GM12878 (cell line): Measurements from ENCODE around the gene TOMM34. TPM values are rescaled to one million over a fixed set of nuclear protein-coding genes. Genes with fewer than 3 reads are reported as not detected.

Experiments
- ATAC-seq: fragments of 200-7000 bp; cut with Tn5 transposase; 3 replicates; pipeline ENCODE4 v1.9.1; 2020; ENCODE audit warnings: mild to moderate bottlenecking, moderate library complexity
- BruUV-seq: library from RNA; stranded (reverse); fragments of 400-500 nt; replicated peaks from 2 replicates; lab custom pipeline; 2021; lab: Mats Ljungman, UMichigan
- CTCF ChIA-PET: fragments of 300-600 bp; sonication (Branson Sonifier 250); formaldehyde crosslinking; extraction: SDS; loops from one replicate; lab custom pipeline; 2021; ENCODE audit warnings: inconsistent platforms; lab: Yijun Ruan, JAX
- POLR2A ChIA-PET: fragments of 350-600 bp; formaldehyde crosslinking; extraction: SDS; loops from one replicate; lab custom pipeline; 2021; ENCODE audit warnings: inconsistent platforms; lab: Charles Lee
- RAD21 ChIA-PET: fragments of 300-600 bp; sonication (Branson Sonifier 250); formaldehyde crosslinking; loops from one replicate; lab custom pipeline; 2023; ENCODE audit warnings: antibody characterized with exemption; ENCODE audit not compliant: unreplicated experiment; lab: Charles Lee
- SMC1A ChIA-PET: fragments of 300-600 bp; sonication (Branson Sonifier 250); formaldehyde crosslinking; loops from one replicate; lab custom pipeline; 2023; ENCODE audit not compliant: unreplicated experiment, uncharacterized antibody; lab: Charles Lee
- DNase-seq: peaks from one replicate; pipeline ENCODE4 v3.0.0-alpha.2; 2011; ENCODE audit warnings: low read depth, low spot score
- FAIRE-seq: peaks from 3 replicates; lab custom pipeline; 2011; peaks lifted over from hg19 to GRCh38; lab: Jason Lieb, UNC
- H2AFZ ChIP-seq: 2 replicates; pipeline ENCODE4 v1.6.0; 2011; ENCODE audit warnings: low read depth, low read length, control low read depth; ENCODE audit not compliant: control insufficient read depth
- H3K27ac ChIP-seq: 2 replicates; pipeline ENCODE4 v1.5.1; 2011; ENCODE audit warnings: control low read depth; ENCODE audit not compliant: control insufficient read depth, insufficient read depth
- H3K27me3 ChIP-seq, 2 experiments: replicated peaks in 1 of 2; 2 replicates each; pipeline versions ENCODE4 v1.6.0 to v1.6.1; 2011; ENCODE audit warnings: low read length in 1 of 2; ENCODE audit not compliant: control insufficient read depth in 2 of 2, insufficient read depth in 2 of 2
- H3K36me3 ChIP-seq, 2 experiments: 2 replicates each; pipeline ENCODE4 v1.5.1; 2011; ENCODE audit warnings: low read length in 1 of 2; ENCODE audit not compliant: control insufficient read depth in 2 of 2, insufficient read depth in 2 of 2
- H3K4me1 ChIP-seq: 2 replicates; pipeline ENCODE4 v1.6.1; 2011; ENCODE audit warnings: mild to moderate bottlenecking, low read length, moderate library complexity, mixed read lengths; ENCODE audit not compliant: control insufficient read depth, insufficient read depth
- H3K4me2 ChIP-seq: 2 replicates; pipeline ENCODE4 v1.6.0; 2011; ENCODE audit warnings: control low read depth; ENCODE audit not compliant: control insufficient read depth, insufficient read depth
- H3K4me3 ChIP-seq: fragments of 200-600 bp; sonication (generic); 2 replicates; pipeline ENCODE4 v1.5.1; 2016
- H3K79me2 ChIP-seq: 2 replicates; pipeline ENCODE4 v1.6.0; 2011; ENCODE audit warnings: low read length; ENCODE audit not compliant: control insufficient read depth, insufficient read depth
- H3K9ac ChIP-seq: 2 replicates; pipeline ENCODE4 v1.8.0; 2011; ENCODE audit warnings: low read length, control low read depth, mixed read lengths; ENCODE audit not compliant: control insufficient read depth, insufficient read depth
- H3K9me3 ChIP-seq: replicated peaks from 3 replicates; pipeline ENCODE4 v1.5.1; 2011; ENCODE audit warnings: mild to moderate bottlenecking, low read length; ENCODE audit not compliant: control insufficient read depth, insufficient read depth
- H4K20me1 ChIP-seq: 2 replicates; pipeline ENCODE4 v1.6.0; 2011; ENCODE audit not compliant: control insufficient read depth, insufficient read depth
- ASH2L ChIP-seq: fragments of 300-600, 200-600 bp; sonication (generic); IDR thresholded peaks from 2 replicates; pipeline ENCODE4 v1.6.1; 2017; ENCODE audit warnings: low read depth, mild to moderate bottlenecking, borderline replicate concordance
- ATF2 ChIP-seq: IDR thresholded peaks from 2 replicates; pipeline ENCODE4 v1.6.1; 2012; ENCODE audit warnings: low read length, inconsistent platforms
- ATF7 ChIP-seq: fragments of 450-650 bp; IDR thresholded peaks from 2 replicates; pipeline ENCODE4 v1.6.1; 2016; ENCODE audit warnings: low read depth, mild to moderate bottlenecking
- BHLHE40 ChIP-seq, 2 experiments: fragments of 450-650 bp in 1 of 2; IDR thresholded peaks; 2 replicates each; pipeline ENCODE4 v1.6.1; 2011 to 2017; ENCODE audit warnings: low read depth in 2 of 2, borderline replicate concordance in 1 of 2, improper control_type of control experiment in 1 of 2, low read length in 1 of 2, mild to moderate bottlenecking in 1 of 2
- CHD2 ChIP-seq: IDR thresholded peaks from 2 replicates; pipeline ENCODE4 v1.6.1; 2011; ENCODE audit warnings: low read depth, low read length, improper control_type of control experiment, borderline replicate concordance
- EP300 ChIP-seq, 2 experiments: fragments of 150-350 bp in 1 of 2; IDR thresholded peaks; 2 replicates each; pipeline ENCODE4 v1.6.1; 2011 to 2012; ENCODE audit warnings: low read depth in 2 of 2, low read length in 2 of 2, borderline replicate concordance in 1 of 2, improper control_type of control experiment in 1 of 2, inconsistent platforms in 1 of 2; ENCODE audit not compliant: control insufficient read depth in 1 of 2
- FOXM1 ChIP-seq: IDR thresholded peaks from 2 replicates; pipeline ENCODE4 v1.6.1; 2012; ENCODE audit warnings: low read depth, mild to moderate bottlenecking, inconsistent platforms, low read length, moderate library complexity
- IKZF2 ChIP-seq, 2 experiments: fragments of 450-650 bp; IDR thresholded peaks; 2 replicates each; pipeline ENCODE4 v1.6.1; 2017; ENCODE audit warnings: mild to moderate bottlenecking in 2 of 2, moderate library complexity in 2 of 2
- IRF4 ChIP-seq: IDR thresholded peaks from 2 replicates; pipeline ENCODE4 v1.6.1; 2011; ENCODE audit warnings: low read depth, low read length
- JUNB ChIP-seq: IDR thresholded peaks from 2 replicates; pipeline ENCODE4 v1.6.1; 2016; ENCODE audit warnings: antibody characterized with exemption, mild to moderate bottlenecking
- LARP7 ChIP-seq: fragments of 450-650 bp; IDR thresholded peaks from 2 replicates; pipeline ENCODE4 v1.6.1; 2017; ENCODE audit warnings: mild to moderate bottlenecking
- NFIC ChIP-seq: IDR thresholded peaks from 2 replicates; pipeline ENCODE4 v1.6.1; 2012; ENCODE audit warnings: low read depth, mild to moderate bottlenecking, inconsistent platforms, low read length, moderate library complexity
- SPI1 ChIP-seq: IDR thresholded peaks from 2 replicates; pipeline ENCODE4 v1.6.1; 2011; ENCODE audit warnings: low read depth, mild to moderate bottlenecking, low read length, moderate library complexity, borderline replicate concordance; ENCODE audit not compliant: insufficient read depth
- SRF ChIP-seq, 2 experiments: IDR thresholded peaks; 2 replicates each; pipeline ENCODE4 v1.6.1; 2011; ENCODE audit warnings: low read depth in 2 of 2, low read length in 2 of 2, mild to moderate bottlenecking in 1 of 2, moderate library complexity in 1 of 2
- TBL1XR1 ChIP-seq: IDR thresholded peaks from 2 replicates; pipeline ENCODE4 v1.6.1; 2012; ENCODE audit warnings: low read depth, low read length, improper control_type of control experiment
- TCF12 ChIP-seq: IDR thresholded peaks from 2 replicates; pipeline ENCODE4 v1.6.1; 2011; ENCODE audit warnings: low read depth, mild to moderate bottlenecking, low read length
- TCF7 ChIP-seq: IDR thresholded peaks from 2 replicates; pipeline ENCODE4 v1.6.1; 2014; ENCODE audit warnings: antibody characterized with exemption, borderline replicate concordance
- WRNIP1 ChIP-seq: IDR thresholded peaks from 2 replicates; pipeline ENCODE4 v1.6.1; 2011; ENCODE audit warnings: low read depth, low read length, improper control_type of control experiment, borderline replicate concordance
- WGBS: methylation state at CpG from one replicate; pipeline ENCODE4 v1.1.6; 2016; ENCODE audit warnings: low lambda C conversion rate; ENCODE audit not compliant: insufficient replicate concordance, insufficient coverage; ENCODE audit errors: missing lambda C conversion rate; 5-methylcytosine and 5-hydroxymethylcytosine counted together
- in situ Hi-C: fragments of 300-500 bp; cut with MboI; formaldehyde crosslinking; loops from 9 replicates; pipeline ENCODE4 v1.14.3; 2018; ENCODE audit warnings: mixed read lengths
- intact Hi-C: fragments of 100-400 bp; cut with micrococcal nuclease; formaldehyde crosslinking; loops from one replicate; pipeline ENCODE4 v1.14.2; 2022; ENCODE audit not compliant: unreplicated experiment
- polyA plus RNA-seq, 11 experiments: library from polyadenylated mRNA; depleted of rRNA in 4 of 11; unstranded in 6 of 11; stranded (reverse) in 5 of 11; fragments of >200 nt; fragmentation: Nextera tagmentation in 4 of 11; fragmentation: Illumina TruSeq in 1 of 11; extraction: Ambion mirVana in 4 of 11; extraction: Trizol in 1 of 11; gene quantifications; 1 replicate in 1 of 11; 2 replicates in 10 of 11; pipeline versions ENCODE4 v1.2.1 to v1.2.3, GENCODE V29; 2011 to 2016; ENCODE audit warnings: inconsistent platforms in 2 of 11, missing spikeins in 2 of 11, low read depth in 1 of 11
- total RNA-seq, 4 experiments: library from RNA; depleted of rRNA in 3 of 4; stranded (reverse); fragments of >200 nt in 3 of 4; fragmentation: Illumina TruSeq in 1 of 4; extraction: Trizol in 1 of 4; gene quantifications; 2 replicates each; pipeline versions ENCODE4 v1.2.1 to v1.2.3, GENCODE V29; 2013 to 2021
- TF ChIP-seq, protein P1 (sequence below): fragments of 450-650 bp; IDR thresholded peaks from 2 replicates; pipeline ENCODE4 v1.6.1; 2017; ENCODE audit warnings: mild to moderate bottlenecking, moderate library complexity

The TOMM34 gene
- total and polyA plus RNA-seq, 10 of the 15 experiments (the other 5 are each of a cell fraction or from before 2014, with no cell fraction given), result 14.0 to 73.8 (median 43.9) TPM

- ATAC-seq (peak; percentile 7), FAIRE-seq (no peak), DNase-seq (no peak)
- intact Hi-C loops, result no loop called here
- ChIA-PET POLR2A (interaction anchor here (0.6 to 5.7 kb wide), 6 partner anchors 9 to 452 kb away, joined by 3 to 48 read pairs (median 6); partner anchors contain the start of gene TOMM34), RAD21 (interaction anchor here (0.6 to 3.8 kb wide), 6 partner anchors 9 to 398 kb away, joined by 3 to 24 read pairs (median 7); partner anchors contain the start of gene TOMM34), SMC1A (interaction anchor here (1.0 to 3.1 kb wide), 8 partner anchors 8 to 82 kb away, joined by 3 to 18 read pairs (median 7); partner anchors contain the start of gene TOMM34), CTCF (interaction anchor here (1.0 to 2.0 kb wide), 8 partner anchors 9 to 109 kb away, joined by 3 to 11 read pairs (median 6); partner anchors contain the start of gene TOMM34)
- peak overlapping the region; percentile 95 for H3K27ac ChIP-seq
- H3K4me2 ChIP-seq, result peak overlapping the region; percentile 97
- peaks cover 91% of the 10 kb centered on the region for H3K79me2 ChIP-seq
- H3K9ac ChIP-seq, result peak overlapping the region; percentile 46
- no peaks in the 10 kb centered on the region for H3K9me3 ChIP-seq
- peaks cover 7 to 21% of the 10 kb centered on the region in 2 experiments for H3K36me3 ChIP-seq
- in situ Hi-C loops, result no loop called here
- H4K20me1 ChIP-seq, result no peaks in the 10 kb centered on the region
- H3K4me1 ChIP-seq, result peaks cover 2% of the 10 kb centered on the region; the same call in 1 of the 2 replicates
- 0% methylated on average over 1 of the region's 1 CpG for WGBS
- BruUV-seq, result no TSS peak
- H3K27me3 ChIP-seq, result no peaks in the 10 kb centered on the region
- H3K4me3 ChIP-seq, result peak overlapping the region; percentile 54
- no peak overlapping the region for H2AFZ ChIP-seq
- TF ChIP-seq BHLHE40 (IDR thresholded peaks at IDR 0.05; ENCODE audit: borderline replicate concordance in 1 of 2, low read depth in 2 of 2, low read length in 1 of 2), result no peak
- TF ChIP-seq TCF12, result 0 out of 2 replicates have a peak, but pooled peaks have one; percentile 16
- 0 out of 2 replicates have a peak, but pooled peaks have one; percentile 27 for TF ChIP-seq CHD2
- TF ChIP-seq JUNB, result peak; percentile 62
- TF ChIP-seq, protein P1, sequence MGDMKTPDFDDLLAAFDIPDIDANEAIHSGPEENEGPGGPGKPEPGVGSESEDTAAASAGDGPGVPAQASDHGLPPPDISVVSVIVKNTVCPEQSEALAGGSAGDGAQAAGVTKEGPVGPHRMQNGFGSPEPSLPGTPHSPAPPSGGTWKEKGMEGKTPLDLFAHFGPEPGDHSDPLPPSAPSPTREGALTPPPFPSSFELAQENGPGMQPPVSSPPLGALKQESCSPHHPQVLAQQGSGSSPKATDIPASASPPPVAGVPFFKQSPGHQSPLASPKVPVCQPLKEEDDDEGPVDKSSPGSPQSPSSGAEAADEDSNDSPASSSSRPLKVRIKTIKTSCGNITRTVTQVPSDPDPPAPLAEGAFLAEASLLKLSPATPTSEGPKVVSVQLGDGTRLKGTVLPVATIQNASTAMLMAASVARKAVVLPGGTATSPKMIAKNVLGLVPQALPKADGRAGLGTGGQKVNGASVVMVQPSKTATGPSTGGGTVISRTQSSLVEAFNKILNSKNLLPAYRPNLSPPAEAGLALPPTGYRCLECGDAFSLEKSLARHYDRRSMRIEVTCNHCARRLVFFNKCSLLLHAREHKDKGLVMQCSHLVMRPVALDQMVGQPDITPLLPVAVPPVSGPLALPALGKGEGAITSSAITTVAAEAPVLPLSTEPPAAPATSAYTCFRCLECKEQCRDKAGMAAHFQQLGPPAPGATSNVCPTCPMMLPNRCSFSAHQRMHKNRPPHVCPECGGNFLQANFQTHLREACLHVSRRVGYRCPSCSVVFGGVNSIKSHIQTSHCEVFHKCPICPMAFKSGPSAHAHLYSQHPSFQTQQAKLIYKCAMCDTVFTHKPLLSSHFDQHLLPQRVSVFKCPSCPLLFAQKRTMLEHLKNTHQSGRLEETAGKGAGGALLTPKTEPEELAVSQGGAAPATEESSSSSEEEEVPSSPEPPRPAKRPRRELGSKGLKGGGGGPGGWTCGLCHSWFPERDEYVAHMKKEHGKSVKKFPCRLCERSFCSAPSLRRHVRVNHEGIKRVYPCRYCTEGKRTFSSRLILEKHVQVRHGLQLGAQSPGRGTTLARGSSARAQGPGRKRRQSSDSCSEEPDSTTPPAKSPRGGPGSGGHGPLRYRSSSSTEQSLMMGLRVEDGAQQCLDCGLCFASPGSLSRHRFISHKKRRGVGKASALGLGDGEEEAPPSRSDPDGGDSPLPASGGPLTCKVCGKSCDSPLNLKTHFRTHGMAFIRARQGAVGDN, result no peak
- TF ChIP-seq ASH2L, result no peak
- TF ChIP-seq SPI1, result peak; percentile 31; the same call in 1 of the 2 replicates
- no peak for TF ChIP-seq LARP7
- 0 out of 2 replicates have a peak, but pooled peaks have one; percentile 14 for TF ChIP-seq TCF7
- TF ChIP-seq SRF (IDR thresholded peaks at IDR 0.05; ENCODE audit: low read depth in 2 of 2, low read length in 2 of 2), result no peak
- TF ChIP-seq FOXM1, result peak; percentile 18; the same call in 1 of the 2 replicates
- peak; percentile 75 for TF ChIP-seq ATF2
- peak; percentile 48; the same call in 1 of the 2 replicates for TF ChIP-seq NFIC
- no peak for TF ChIP-seq WRNIP1
- TF ChIP-seq TBL1XR1, result no peak
- 0 out of 4 replicates have a peak, but pooled peaks have one; percentile 4 to 23 for TF ChIP-seq IKZF2 (IDR thresholded peaks at IDR 0.05)
- TF ChIP-seq IRF4, result 0 out of 2 replicates have a peak, but pooled peaks have one; percentile 18
- 0 out of 4 replicates have a peak, but pooled peaks of 1 of the 2 experiments have one; percentile 29 for TF ChIP-seq EP300 (IDR thresholded peaks at IDR 0.05; ENCODE audit: borderline replicate concordance in 1 of 2, control insufficient read depth in 1 of 2, low read depth in 2 of 2, low read length in 2 of 2)
- peak; percentile 98 for TF ChIP-seq ATF7
These were observed 10.1 kb upstream of the TOMM34 start for GRCh38 chr20:44970243-44970757.
